Suprapubic skin (tissue), 4 donors: Measurements from ENCODE around the gene TM9SF2. TPM values are rescaled to one million over a fixed set of nuclear protein-coding genes. Genes with fewer than 3 reads are reported as not detected.
"Not testable (repeated sequence)": the region's sequence is repeated elsewhere in the genome, so short reads cannot be mapped to it uniquely, and the experiment has no call there.

Experiments
- DNase-seq, 2 donors: peaks; one replicate each; pipeline ENCODE4 v3.0.0-alpha.2; 2019; ENCODE audit warnings: low spot score in 2 of 2
- H3K27ac ChIP-seq: fragments of 200-600 bp; sonication (generic); one replicate; pipeline ENCODE4 v1.5.1; 2019
- H3K27me3 ChIP-seq: fragments of 200-600 bp; sonication (generic); one replicate; pipeline ENCODE4 v1.5.1; 2019
- H3K36me3 ChIP-seq: fragments of 200-600 bp; sonication (generic); one replicate; pipeline ENCODE4 v1.5.1; 2019
- H3K4me1 ChIP-seq: fragments of 200-600 bp; sonication (generic); one replicate; pipeline ENCODE4 v1.5.1; 2019
- H3K4me3 ChIP-seq: fragments of 200-600 bp; sonication (generic); one replicate; pipeline ENCODE4 v1.5.1; 2019; ENCODE audit warnings: mild to moderate bottlenecking
- H3K9me3 ChIP-seq: fragments of 200-600 bp; sonication (generic); one replicate; pipeline ENCODE4 v1.5.1; 2019
- EP300 ChIP-seq: sonication (generic); formaldehyde crosslinking; IDR thresholded peaks from one replicate; pipeline ENCODE4 v1.6.1; 2017; ENCODE audit warnings: antibody characterized with exemption
- POLR2A ChIP-seq, 2 donors: fragments of 450-650 bp; IDR thresholded peaks; one replicate each; pipeline ENCODE4 v1.6.1; 2017; ENCODE audit warnings: antibody characterized with exemption in 2 of 2, mild to moderate bottlenecking in 2 of 2, moderate library complexity in 2 of 2
- POLR2AphosphoS5 ChIP-seq, 3 donors: sonication (generic); formaldehyde crosslinking; IDR thresholded peaks; one replicate each; pipeline ENCODE4 v1.6.1; 2017; ENCODE audit warnings: antibody characterized with exemption in 3 of 3
- WGBS: methylation state at CpG from one replicate; pipeline ENCODE4 v1.1.5; 2018; 5-methylcytosine and 5-hydroxymethylcytosine counted together
- total RNA-seq, 4 donors: library from RNA; depleted of rRNA; stranded (reverse); fragments of >200 nt; gene quantifications; one replicate each; pipeline ENCODE4 v1.1.0, GENCODE V29; 2016
- TF ChIP-seq, protein P1 (sequence below), 2 donors: fragments of 200-600 bp in 1 of 2; fragments of 450-650 bp in 1 of 2; sonication (generic) in 1 of 2; IDR thresholded peaks; one replicate each; pipeline ENCODE4 v1.5.1; 2016 to 2019; ENCODE audit warnings: antibody characterized with exemption in 2 of 2, mild to moderate bottlenecking in 1 of 2, moderate library complexity in 1 of 2

Gene TM9SF2
- total RNA-seq, 4 donors from 2014 or later: 64.2 to 108 (median 91.4) TPM

GRCh38 chr13:99477493-99477892 is 23.8 kb upstream of the TM9SF2 start:
- TF ChIP-seq, protein P1, sequence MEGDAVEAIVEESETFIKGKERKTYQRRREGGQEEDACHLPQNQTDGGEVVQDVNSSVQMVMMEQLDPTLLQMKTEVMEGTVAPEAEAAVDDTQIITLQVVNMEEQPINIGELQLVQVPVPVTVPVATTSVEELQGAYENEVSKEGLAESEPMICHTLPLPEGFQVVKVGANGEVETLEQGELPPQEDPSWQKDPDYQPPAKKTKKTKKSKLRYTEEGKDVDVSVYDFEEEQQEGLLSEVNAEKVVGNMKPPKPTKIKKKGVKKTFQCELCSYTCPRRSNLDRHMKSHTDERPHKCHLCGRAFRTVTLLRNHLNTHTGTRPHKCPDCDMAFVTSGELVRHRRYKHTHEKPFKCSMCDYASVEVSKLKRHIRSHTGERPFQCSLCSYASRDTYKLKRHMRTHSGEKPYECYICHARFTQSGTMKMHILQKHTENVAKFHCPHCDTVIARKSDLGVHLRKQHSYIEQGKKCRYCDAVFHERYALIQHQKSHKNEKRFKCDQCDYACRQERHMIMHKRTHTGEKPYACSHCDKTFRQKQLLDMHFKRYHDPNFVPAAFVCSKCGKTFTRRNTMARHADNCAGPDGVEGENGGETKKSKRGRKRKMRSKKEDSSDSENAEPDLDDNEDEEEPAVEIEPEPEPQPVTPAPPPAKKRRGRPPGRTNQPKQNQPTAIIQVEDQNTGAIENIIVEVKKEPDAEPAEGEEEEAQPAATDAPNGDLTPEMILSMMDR (IDR thresholded peaks at IDR 0.05): no peak
- TF ChIP-seq EP300 (no peak), POLR2A (IDR thresholded peaks at IDR 0.05) (no peak), POLR2AphosphoS5 (IDR thresholded peaks at IDR 0.05) (no peak)
- Histone ChIP-seq H3K27me3 (no peaks in the 10 kb centered on the region), H3K27ac (no peak overlapping the region), H3K4me1 (no peaks in the 10 kb centered on the region), H3K36me3 (no peaks in the 10 kb centered on the region), H3K4me3 (no peak overlapping the region), H3K9me3 (no peaks in the 10 kb centered on the region)
- WGBS: 44% methylated on average over 4 of the region's 4 CpGs
- DNase-seq: no peak

DNA sequence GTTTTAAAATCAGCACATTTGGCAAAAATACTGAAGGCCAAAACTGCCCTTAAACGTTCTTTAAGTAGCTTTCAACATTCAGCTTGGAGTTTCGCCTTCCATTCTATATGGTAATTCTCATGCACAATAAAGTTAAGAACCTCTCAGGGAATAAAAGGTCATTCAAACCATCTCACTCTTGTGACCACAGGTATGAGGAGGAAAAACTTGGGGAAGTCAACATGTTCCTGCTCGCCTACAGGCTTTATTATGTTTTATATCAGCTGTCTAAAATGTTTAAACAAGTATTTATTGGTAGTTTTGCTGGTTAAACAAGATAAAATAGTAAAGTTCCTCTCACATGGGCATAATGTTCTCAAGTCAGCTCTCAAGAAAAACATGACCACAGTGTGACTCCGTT is 19.9 kb upstream of the TM9SF2 start:
- Histone ChIP-seq H3K27ac (no peak overlapping the region), H3K27me3 (no peaks in the 10 kb centered on the region), H3K9me3 (no peaks in the 10 kb centered on the region), H3K4me1 (no peaks in the 10 kb centered on the region), H3K36me3 (no peaks in the 10 kb centered on the region), H3K4me3 (no peak overlapping the region)
- DNase-seq: no peak
- no peak for TF ChIP-seq EP300
- TF ChIP-seq, protein P1 (IDR thresholded peaks at IDR 0.05): no peak
- TF ChIP-seq POLR2A (IDR thresholded peaks at IDR 0.05): no peak
- TF ChIP-seq POLR2AphosphoS5 (IDR thresholded peaks at IDR 0.05): no peak
- WGBS: 79% methylated on average over 4 of the region's 4 CpGs

DNA sequence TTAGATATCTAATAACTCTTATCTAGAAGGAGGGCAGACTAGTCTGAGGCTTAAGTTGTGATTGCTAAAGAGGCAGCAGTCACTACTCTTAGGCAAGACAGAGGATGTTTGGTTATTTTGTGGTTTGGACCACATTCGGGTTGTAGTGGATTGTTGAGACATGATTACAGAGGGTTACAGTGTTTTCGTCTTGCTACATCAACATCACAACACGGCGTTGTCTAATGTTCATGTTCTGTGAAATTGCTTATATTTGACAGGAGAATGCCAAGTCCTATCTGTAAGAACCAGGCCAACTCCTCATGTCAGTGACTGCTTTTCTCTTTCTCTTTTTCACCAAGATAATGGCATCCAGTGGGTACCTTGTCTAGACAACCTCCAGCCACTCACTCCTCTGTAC is 16.8 kb upstream of the TM9SF2 start:
- Histone ChIP-seq H3K9me3 (no peaks in the 10 kb centered on the region), H3K36me3 (no peaks in the 10 kb centered on the region), H3K27me3 (no peaks in the 10 kb centered on the region), H3K27ac (no peak overlapping the region), H3K4me3 (no peak overlapping the region), H3K4me1 (no peaks in the 10 kb centered on the region)
- TF ChIP-seq, protein P1 (IDR thresholded peaks at IDR 0.05): no peak
- TF ChIP-seq POLR2AphosphoS5 (IDR thresholded peaks at IDR 0.05): peak in 1 of 3 donors; percentile 43
- DNase-seq: no peak
- WGBS: 57% methylated on average over 4 of the region's 4 CpGs

DNA sequence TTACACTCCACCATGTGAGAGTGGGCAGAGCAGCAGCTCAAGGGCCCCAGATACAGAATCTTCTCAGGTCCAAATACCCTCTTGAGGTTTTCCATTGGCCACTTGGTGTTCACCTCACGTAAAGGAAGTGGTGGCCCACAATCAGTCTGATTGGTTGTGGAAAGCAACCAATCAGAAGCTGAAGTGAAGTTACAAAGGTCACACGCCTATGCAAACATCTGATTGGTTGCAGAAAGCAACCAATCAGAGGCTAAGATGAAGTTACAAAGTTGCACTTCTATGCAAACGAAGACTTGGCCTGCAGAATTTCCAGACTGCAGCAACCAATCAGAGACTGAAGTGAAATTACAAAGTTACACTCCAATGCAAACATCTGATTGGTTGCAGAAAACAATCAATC is 14.3 kb upstream of the TM9SF2 start:
- Histone ChIP-seq H3K36me3 (no peaks in the 10 kb centered on the region), H3K4me1 (no peaks in the 10 kb centered on the region), H3K9me3 (no peaks in the 10 kb centered on the region), H3K27me3 (no peaks in the 10 kb centered on the region), H3K27ac (no peak overlapping the region), H3K4me3 (no peak overlapping the region)
- 98% methylated on average over 3 of the region's 3 CpGs for WGBS
- DNase-seq: no peak
- TF ChIP-seq POLR2AphosphoS5 (IDR thresholded peaks at IDR 0.05) (no peak), EP300 (no peak), POLR2A (IDR thresholded peaks at IDR 0.05) (no peak)
- TF ChIP-seq, protein P1 (IDR thresholded peaks at IDR 0.05): no peak

DNA sequence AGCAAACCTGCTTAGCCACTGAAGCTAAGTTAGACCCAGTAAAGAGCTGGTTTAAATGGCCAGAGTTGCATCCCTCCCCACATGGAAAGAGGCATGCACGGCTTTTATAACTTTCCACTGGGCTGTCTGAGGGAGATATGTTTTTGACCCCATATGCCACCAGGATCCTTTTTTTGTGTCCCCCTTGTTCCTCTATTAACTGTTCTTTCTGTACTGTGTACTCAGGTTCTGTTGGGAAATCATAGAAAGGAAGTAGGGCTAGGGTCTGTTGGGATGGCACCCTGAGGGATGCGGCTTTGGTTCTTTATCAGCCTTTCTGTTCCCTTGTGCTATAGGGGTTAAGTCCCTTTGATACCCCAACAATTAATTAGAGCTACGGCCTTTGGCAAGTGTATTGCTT is 12.2 kb upstream of the TM9SF2 start:
- 89% methylated on average over 3 of the region's 3 CpGs for WGBS
- no peak overlapping the region for H3K4me3 ChIP-seq
- no peaks in the 10 kb centered on the region for H3K36me3 ChIP-seq
- TF ChIP-seq EP300 (no peak), POLR2AphosphoS5 (IDR thresholded peaks at IDR 0.05) (no peak), POLR2A (IDR thresholded peaks at IDR 0.05) (no peak)
- TF ChIP-seq, protein P1 (IDR thresholded peaks at IDR 0.05): no peak
- H3K4me1 ChIP-seq: no peaks in the 10 kb centered on the region
- no peaks in the 10 kb centered on the region for H3K27me3 ChIP-seq
- no peak for DNase-seq
- H3K9me3 ChIP-seq: no peaks in the 10 kb centered on the region
- H3K27ac ChIP-seq: no peak overlapping the region

DNA sequence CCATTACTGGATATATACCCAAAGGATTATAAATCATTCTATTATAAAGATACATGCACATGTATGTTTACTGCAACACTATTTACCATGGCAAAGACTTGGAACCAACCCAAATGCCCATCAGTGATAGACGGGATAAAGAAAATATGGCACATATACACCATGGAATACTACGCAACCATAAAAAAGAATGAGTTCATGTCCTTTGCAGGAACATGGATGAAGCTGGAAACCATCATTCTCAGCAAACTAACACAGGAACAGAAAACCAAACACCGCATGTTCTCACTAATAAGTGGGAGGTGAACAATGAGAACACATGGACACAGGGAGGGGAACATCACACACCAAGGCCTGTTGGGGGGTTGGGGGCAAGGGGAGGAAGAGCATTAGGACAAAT is 9.5 kb upstream of the TM9SF2 start:
- not testable (repeated sequence) for H3K27ac ChIP-seq, H3K27me3 ChIP-seq, H3K4me1 ChIP-seq, H3K4me3 ChIP-seq, H3K36me3 ChIP-seq, H3K9me3 ChIP-seq, DNase-seq
- WGBS: 90% methylated on average over 3 of the region's 3 CpGs
